DMS53 treated with DMSO at 0.1 percent for 48 hours (cell line): ENCODE measurements around the gene STXBP6.
A peak's percentile ranks its signal among the peaks of the same experiment; 100 is the strongest.

Source experiments
- DNase-seq: peaks from one replicate; lab custom pipeline; 2025; ENCODE audit not compliant: unreplicated experiment; lab: John Stamatoyannopoulos, UW

STXBP6 gene

GRCh38 chr14:24863968-24864684 lies 185.8 kb downstream of the STXBP6 start:
- no peak for DNase-seq

- DNase-seq, result no peak
Observed at GRCh38 chr14:24861083-24861630, 188.8 kb downstream of the STXBP6 start.

GRCh38 chr14:24859559-24859958 lies 190.4 kb downstream of the STXBP6 start:
- no peak for DNase-seq

GRCh38 chr14:24858684-24859083 lies 191.3 kb downstream of the STXBP6 start:
- DNase-seq, result no peak

GRCh38 chr14:24858052-24858451 lies 191.9 kb downstream of the STXBP6 start:
- no peak for DNase-seq

GRCh38 chr14:24857277-24857676 lies 192.7 kb downstream of the STXBP6 start:
- no peak for DNase-seq

- DNase-seq, result no peak
Observed at GRCh38 chr14:24853446-24853845, 196.5 kb downstream of the STXBP6 start.

GRCh38 chr14:24852312-24853060 lies 197.5 kb downstream of the STXBP6 start:
- no peak for DNase-seq

GRCh38 chr14:24851837-24852236 lies 198.1 kb downstream of the STXBP6 start:
- no peak for DNase-seq

- no peak for DNase-seq
Observed at GRCh38 chr14:24851406-24851805, 198.5 kb downstream of the STXBP6 start.

- DNase-seq, result no peak
Observed at GRCh38 chr14:24850072-24850471, 199.9 kb downstream of the STXBP6 start.

- no peak for DNase-seq
Observed at GRCh38 chr14:24849471-24849870, 200.5 kb downstream of the STXBP6 start.

- no peak for DNase-seq
Observed at GRCh38 chr14:24848102-24848790, 201.7 kb downstream of the STXBP6 start.

GRCh38 chr14:24847568-24848095 lies 202.3 kb downstream of the STXBP6 start:
- DNase-seq, result no peak

GRCh38 chr14:24846261-24846660 lies 203.7 kb downstream of the STXBP6 start:
- no peak for DNase-seq

GRCh38 chr14:24845851-24846250 lies 204.1 kb downstream of the STXBP6 start:
- DNase-seq, result no peak

- DNase-seq, result no peak
Observed at GRCh38 chr14:24844011-24844410, 205.9 kb downstream of the STXBP6 start.

GRCh38 chr14:24843494-24843893 lies 206.5 kb downstream of the STXBP6 start:
- no peak for DNase-seq

GRCh38 chr14:24840204-24840893 lies 209.6 kb downstream of the STXBP6 start:
- DNase-seq, result no peak

- peak; percentile 48 for DNase-seq
Observed at GRCh38 chr14:24839617-24840203, 210.2 kb downstream of the STXBP6 start.
